HG02885 (cell line): ENCODE measurements around the gene HELT.
"Not testable (repeated sequence)": the region's sequence is repeated elsewhere in the genome, so short reads cannot be mapped to it uniquely, and the experiment has no call there.

Experiments
- ATAC-seq: cut with Tn5 transposase; IDR thresholded peaks from one replicate; pipeline ENCODE4 v1.9.1; 2021; ENCODE audit warnings: mild to moderate bottlenecking; ENCODE audit not compliant: unreplicated experiment, poor library complexity

Gene HELT, protein sequence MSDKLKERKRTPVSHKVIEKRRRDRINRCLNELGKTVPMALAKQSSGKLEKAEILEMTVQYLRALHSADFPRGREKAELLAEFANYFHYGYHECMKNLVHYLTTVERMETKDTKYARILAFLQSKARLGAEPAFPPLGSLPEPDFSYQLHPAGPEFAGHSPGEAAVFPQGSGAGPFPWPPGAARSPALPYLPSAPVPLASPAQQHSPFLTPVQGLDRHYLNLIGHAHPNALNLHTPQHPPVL

GRCh38 chr4:185017964-185018772 lies at the start of gene HELT:
Gene HELT (plus strand): TSS chr4:185018490. CDS start chr4:185018929, 439 bp downstream.
- no peak for ATAC-seq

GRCh38 chr4:184968784-184969201 lies 49.5 kb upstream of the HELT start:
- no peak for ATAC-seq

GRCh38 chr4:184969610-184970009 lies 48.7 kb upstream of the HELT start:
- no peak for ATAC-seq

DNA sequence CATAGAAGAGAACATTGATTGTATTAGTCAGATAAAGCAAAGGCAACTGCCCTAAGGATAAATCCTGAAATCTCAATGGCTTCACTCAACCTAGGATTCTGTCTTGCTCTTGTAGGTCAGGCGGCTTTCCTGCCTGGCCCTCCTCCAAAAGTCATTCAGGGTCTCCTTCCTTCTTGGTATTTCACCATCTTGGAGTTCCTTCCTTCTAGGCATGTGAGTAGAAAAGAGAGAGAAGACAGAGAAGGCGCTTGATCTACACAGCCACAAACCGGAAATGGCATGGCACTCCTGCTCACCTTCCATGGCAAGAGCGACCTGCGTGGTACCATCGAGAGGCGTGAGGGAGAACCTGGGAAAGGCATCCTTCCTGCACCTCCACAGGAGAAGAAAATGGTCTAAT lies 45.3 kb upstream of the HELT start:
- no peak for ATAC-seq

GRCh38 chr4:184976348-184976747 lies 41.9 kb upstream of the HELT start:
- not testable (repeated sequence) for ATAC-seq

- no peak for ATAC-seq
Measured at GRCh38 chr4:184977747-184978146, 40.5 kb upstream of the HELT start.

- no peak for ATAC-seq
Measured at GRCh38 chr4:184978211-184978610, 40.1 kb upstream of the HELT start.

DNA sequence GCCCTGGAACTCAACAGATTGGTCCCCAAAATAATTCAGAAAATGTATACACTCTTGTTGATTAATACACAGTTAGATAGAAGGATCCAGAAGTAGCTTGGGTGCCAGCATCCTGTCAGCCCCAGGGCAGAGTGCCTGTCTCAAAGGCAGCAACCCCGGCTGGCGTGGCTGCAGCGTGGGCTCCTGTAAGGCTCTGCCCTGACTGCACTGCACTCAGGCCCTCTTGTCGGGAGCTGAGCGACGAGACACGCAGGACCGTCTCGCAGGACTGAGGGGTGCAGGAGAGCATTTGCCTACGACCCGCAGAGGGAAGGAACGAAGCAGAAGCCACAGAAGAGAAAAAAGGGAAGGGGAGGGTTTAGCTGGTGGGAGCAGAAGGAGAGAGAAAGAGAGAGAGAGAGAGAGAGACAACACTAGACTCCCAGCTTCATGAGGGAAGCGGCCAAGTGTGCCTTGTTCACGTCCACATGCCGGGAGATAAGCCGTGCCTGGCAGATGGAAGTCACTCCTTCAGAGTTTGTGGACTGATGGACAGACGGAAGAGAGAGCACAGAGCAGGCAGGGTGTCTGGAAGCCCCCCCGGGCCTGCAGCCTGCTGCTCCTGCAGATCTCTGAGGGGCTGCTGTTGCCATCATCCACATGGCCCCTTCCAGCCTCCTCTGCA lies 38.7 kb upstream of the HELT start:
- no peak for ATAC-seq

GRCh38 chr4:184980261-184980660 lies 38.0 kb upstream of the HELT start:
- no peak for ATAC-seq

GRCh38 chr4:184983672-184984356 lies 34.5 kb upstream of the HELT start:
- peak; percentile 72 for ATAC-seq

- ATAC-seq: no peak
Measured at GRCh38 chr4:184987493-184988031, 30.7 kb upstream of the HELT start.

DNA sequence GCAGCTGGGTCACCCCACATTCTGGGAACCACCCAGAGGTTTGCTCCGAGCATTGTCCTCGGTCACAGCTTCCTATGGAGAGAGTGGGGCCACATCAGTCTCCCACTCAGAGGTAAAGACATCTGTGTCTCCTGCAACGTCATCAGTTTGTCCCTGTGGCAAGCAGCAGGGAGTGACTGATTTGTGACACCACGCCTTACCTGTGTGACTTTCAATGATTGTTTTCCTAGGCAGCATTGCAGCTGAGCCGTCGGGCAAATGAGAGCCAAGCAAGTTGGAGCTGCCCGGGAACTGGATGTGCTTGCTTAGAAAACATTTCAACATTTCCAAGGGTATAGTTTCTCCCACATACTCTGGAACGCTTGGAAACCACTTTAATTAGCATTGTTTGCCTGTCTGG lies 29.7 kb upstream of the HELT start:
- no peak for ATAC-seq

- not testable (repeated sequence) for ATAC-seq
Measured at GRCh38 chr4:184989283-184989682, 29.0 kb upstream of the HELT start.

DNA sequence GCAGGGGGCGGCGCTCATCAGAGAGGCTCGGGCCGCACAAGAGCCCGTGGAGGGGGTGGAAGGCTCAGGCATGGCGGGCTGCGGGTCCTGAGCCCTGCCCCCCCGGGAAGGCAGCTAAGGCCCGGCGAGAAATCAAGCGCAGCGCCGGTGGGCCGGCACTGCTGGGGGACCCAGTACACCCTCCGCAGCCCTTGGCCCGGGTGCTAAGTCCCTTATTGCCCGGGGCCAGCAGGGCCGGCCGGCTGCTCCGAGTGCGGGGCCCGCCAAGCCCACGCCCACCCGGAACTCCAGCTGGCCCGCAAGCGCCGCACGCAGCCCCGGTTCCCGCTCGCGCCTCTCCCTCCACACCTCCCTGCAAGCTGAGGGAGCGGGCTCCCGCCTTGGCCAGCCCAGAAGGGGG lies 28.2 kb upstream of the HELT start:
- ATAC-seq: not testable (repeated sequence)

DNA sequence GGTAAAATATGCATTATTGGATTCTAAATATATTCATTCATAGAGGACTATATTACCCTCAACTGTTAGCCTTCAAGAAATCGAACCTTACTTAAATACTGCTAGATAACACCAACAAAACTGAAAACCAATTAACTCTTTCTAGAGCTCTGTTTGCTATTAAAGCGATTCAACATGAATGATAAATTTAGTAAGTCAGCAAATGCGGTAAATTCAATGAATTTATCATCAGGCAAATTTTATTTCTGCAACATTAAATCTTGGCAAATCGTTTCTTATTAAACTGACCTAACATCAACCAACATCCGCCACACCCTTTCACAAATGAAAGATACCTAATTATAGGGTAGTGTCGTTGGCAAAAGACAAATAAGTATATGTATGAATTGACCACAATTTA lies 26.4 kb upstream of the HELT start:
- ATAC-seq: no peak

DNA sequence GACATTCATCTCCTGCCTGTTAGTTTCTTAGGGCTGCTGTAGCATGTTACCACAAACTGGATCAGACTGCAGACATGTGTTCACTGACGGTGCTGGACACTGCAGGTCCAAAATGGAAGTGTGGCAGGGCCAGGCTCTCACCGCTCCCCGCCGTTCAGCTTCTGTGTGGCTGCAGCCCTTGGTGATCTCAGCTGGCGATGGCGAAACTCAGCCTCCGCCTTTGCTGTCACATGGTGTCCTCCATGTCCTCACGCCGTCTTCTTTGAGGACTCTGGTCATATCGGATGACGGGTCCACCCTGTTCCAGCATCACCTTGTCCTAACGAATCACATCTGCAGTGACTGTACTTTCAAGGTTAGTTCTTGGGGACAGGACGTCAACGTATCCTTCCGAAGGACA lies 25.9 kb upstream of the HELT start:
- ATAC-seq: no peak

DNA sequence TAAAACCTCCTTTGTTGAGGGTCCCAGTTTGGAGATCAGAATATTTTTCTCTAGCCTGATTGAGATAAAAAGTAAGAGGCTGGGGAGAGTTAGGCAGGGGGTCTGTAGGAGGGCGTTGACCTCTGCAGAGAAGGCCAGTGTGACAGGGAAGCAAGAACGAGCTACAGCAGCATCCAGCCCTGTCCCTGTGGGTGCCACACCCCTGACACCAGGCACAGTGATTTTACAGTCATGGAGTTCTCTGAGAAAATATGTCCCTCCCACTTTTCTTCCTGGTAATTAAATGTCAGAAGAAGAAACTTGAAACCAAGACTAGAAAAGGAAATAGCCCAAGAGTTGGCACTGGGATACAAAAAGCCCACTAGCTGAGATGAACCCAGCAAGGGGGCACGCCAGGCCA lies 25.0 kb upstream of the HELT start:
- ATAC-seq: no peak

DNA sequence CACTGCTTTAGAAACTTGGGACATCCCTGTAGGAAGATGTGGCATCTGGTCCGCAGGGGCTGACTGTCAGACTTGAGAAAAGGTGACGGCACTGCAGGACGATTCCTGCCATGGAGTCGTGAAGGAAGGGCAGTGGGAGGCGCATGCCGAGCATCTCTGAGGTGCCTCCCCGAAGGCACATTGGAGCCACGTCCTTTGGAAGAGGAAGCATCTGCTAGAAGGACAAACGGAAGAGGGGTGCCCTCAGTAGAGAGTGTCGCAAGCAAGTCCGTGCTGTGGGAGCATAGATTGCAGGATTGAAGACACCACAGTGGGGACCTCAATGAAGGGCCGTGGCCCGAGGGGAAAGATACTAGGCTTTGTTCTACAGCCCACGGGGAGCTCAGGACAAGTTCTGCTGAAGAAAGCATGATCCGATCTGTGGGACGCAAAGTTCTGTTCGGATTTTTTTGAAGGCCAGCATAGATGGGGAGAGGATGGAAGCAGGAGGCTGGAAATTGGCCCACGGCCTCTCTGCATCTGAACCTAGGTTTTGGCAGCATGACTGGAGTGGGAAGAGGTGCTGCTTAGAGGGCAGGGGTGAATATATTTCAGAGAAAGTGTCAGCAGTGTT lies 24.2 kb upstream of the HELT start:
- ATAC-seq: no peak

DNA sequence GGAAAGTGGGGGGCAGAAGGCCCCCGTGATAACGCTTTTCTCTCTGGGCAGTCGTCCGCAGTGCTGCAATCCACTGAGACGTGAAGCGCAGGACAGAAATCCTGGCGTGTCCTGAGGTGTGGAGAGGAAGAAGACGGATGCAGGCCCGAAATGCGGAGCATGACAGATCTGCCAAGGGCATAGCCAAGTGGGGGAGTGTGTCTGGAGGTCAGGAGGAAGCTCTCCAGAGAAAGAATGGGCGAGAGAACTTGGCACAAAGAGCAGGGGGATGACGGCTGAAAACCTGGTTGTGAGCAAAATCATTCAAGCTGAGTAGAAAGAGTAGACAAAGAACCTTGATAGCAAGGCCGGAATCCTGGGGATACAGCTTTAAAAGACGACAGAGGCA lies 23.7 kb upstream of the HELT start:
- ATAC-seq: no peak

- not testable (repeated sequence) for ATAC-seq
Measured at GRCh38 chr4:184997656-184998055, 20.6 kb upstream of the HELT start.
